Fibroblast of the aortic adventitia (primary cell): Measurements from ENCODE around the gene MOBP. TPM values are rescaled to one million over a fixed set of nuclear protein-coding genes. Genes with fewer than 3 reads are reported as not detected.
A peak's percentile ranks its signal among the peaks of the same experiment; 100 is the strongest.

Experiments
- DNase-seq: peaks from one replicate; pipeline ENCODE4 v3.0.0-alpha.2; 2010; ENCODE audit warnings: low read depth
- H3K4me3 ChIP-seq: 2 replicates; pipeline ENCODE4 v1.5.1; 2011; ENCODE audit warnings: low read depth, mild to moderate bottlenecking, control low read depth, low read length, moderate library complexity
- total RNA-seq: library from RNA; depleted of rRNA; stranded (reverse); fragments of >200 nt; gene quantifications from 2 replicates; pipeline ENCODE4 v1.2.3, GENCODE V29; 2012; ENCODE audit warnings: low replicate concordance
- TF ChIP-seq, protein P1 (sequence below): IDR thresholded peaks from 2 replicates; pipeline ENCODE4 v1.5.1; 2011; ENCODE audit warnings: mild to moderate bottlenecking, low read length, control low read depth, inconsistent platforms; ENCODE audit not compliant: insufficient read depth

MOBP gene
- total RNA-seq, 1 donor, result not detected

GRCh38 chr3:39438880-39439279 lies 28.6 kb upstream of the MOBP start:
- H3K4me3 ChIP-seq, result no peak overlapping the region
- DNase-seq, result no peak
- TF ChIP-seq, protein P1, sequence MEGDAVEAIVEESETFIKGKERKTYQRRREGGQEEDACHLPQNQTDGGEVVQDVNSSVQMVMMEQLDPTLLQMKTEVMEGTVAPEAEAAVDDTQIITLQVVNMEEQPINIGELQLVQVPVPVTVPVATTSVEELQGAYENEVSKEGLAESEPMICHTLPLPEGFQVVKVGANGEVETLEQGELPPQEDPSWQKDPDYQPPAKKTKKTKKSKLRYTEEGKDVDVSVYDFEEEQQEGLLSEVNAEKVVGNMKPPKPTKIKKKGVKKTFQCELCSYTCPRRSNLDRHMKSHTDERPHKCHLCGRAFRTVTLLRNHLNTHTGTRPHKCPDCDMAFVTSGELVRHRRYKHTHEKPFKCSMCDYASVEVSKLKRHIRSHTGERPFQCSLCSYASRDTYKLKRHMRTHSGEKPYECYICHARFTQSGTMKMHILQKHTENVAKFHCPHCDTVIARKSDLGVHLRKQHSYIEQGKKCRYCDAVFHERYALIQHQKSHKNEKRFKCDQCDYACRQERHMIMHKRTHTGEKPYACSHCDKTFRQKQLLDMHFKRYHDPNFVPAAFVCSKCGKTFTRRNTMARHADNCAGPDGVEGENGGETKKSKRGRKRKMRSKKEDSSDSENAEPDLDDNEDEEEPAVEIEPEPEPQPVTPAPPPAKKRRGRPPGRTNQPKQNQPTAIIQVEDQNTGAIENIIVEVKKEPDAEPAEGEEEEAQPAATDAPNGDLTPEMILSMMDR, result no peak

DNA sequence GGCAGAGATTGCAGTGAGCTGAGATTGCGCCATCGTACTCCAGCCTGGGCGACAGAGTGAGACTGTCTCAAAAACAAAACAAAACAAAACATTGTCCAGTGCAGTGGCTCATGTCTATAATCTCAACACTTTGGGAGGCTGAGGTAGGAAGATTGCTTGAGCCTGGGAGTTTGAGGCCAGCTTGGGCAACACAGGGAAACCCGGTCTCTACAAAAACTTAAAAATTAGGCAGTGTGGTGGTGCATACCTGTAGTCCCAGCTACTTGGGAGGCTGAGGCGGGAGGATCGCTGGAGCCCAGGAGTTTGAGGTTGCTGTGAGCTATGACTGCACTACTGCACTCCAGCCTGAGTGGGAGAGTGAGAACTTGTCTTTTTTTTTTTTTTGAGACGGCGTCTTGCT lies 27.2 kb upstream of the MOBP start:
- no peak overlapping the region for H3K4me3 ChIP-seq
- DNase-seq, result no peak
- TF ChIP-seq, protein P1, result no peak

- TF ChIP-seq, protein P1, result no peak
- no peak for DNase-seq
- H3K4me3 ChIP-seq, result no peak overlapping the region
Observed at GRCh38 chr3:39443530-39443929, 23.9 kb upstream of the MOBP start.

- DNase-seq, result no peak
- TF ChIP-seq, protein P1, result no peak
- H3K4me3 ChIP-seq, result no peak overlapping the region
Observed at GRCh38 chr3:39445927-39446326, 21.6 kb upstream of the MOBP start.

GRCh38 chr3:39446444-39446843 lies 21.0 kb upstream of the MOBP start:
- no peak for DNase-seq
- H3K4me3 ChIP-seq, result no peak overlapping the region
- TF ChIP-seq, protein P1, result no peak

- H3K4me3 ChIP-seq, result no peak overlapping the region
- TF ChIP-seq, protein P1, result peak; percentile 88
- DNase-seq, result peak; percentile 90
Observed at GRCh38 chr3:39447637-39448483, 19.6 kb upstream of the MOBP start.
